ENCODE data around the gene DUOX1.

Gene DUOX1

GRCh38 chr15:45203182-45203581, 73.4 kb downstream of the DUOX1 start:
- TF ChIP-seq, protein P1, sequence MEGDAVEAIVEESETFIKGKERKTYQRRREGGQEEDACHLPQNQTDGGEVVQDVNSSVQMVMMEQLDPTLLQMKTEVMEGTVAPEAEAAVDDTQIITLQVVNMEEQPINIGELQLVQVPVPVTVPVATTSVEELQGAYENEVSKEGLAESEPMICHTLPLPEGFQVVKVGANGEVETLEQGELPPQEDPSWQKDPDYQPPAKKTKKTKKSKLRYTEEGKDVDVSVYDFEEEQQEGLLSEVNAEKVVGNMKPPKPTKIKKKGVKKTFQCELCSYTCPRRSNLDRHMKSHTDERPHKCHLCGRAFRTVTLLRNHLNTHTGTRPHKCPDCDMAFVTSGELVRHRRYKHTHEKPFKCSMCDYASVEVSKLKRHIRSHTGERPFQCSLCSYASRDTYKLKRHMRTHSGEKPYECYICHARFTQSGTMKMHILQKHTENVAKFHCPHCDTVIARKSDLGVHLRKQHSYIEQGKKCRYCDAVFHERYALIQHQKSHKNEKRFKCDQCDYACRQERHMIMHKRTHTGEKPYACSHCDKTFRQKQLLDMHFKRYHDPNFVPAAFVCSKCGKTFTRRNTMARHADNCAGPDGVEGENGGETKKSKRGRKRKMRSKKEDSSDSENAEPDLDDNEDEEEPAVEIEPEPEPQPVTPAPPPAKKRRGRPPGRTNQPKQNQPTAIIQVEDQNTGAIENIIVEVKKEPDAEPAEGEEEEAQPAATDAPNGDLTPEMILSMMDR (conservative IDR thresholded peaks at IDR 0.05), result no peak
- H3K27ac ChIP-seq, result no peak overlapping the region

- TF ChIP-seq, protein P1 (conservative IDR thresholded peaks at IDR 0.05), result peak; percentile 92
- H3K27ac ChIP-seq, result no peak overlapping the region
Measured at GRCh38 chr15:45205192-45205591, 75.4 kb downstream of the DUOX1 start.

DNA sequence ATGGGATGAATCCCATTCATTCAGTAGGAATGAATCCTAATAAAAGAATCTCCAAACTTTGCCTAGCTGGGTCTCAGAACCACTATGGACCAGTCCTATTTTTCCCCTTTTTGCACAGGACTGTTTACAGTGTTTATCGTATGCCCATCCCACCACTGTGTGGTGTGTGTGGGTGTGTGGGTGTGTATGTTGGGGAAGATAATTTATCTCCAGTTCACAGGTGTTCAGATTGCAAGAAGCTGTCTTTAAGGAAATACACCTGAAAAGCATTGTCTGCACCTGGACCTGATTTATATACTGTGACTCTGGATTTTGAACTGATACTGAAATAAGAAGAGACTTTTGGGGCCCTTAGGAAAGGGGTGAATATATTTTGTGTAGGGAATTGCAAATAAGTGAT, 82.7 kb downstream of the DUOX1 start:
- H3K27ac ChIP-seq, result no peak overlapping the region
- TF ChIP-seq, protein P1 (conservative IDR thresholded peaks at IDR 0.05), result no peak

Measured in VCaP (cell line).